Fibroblast of skin of scalp (primary cell): ENCODE measurements around the gene GLP2R. TPM values are rescaled to one million over a fixed set of nuclear protein-coding genes. Genes with fewer than 3 reads are reported as not detected.
"Not testable (repeated sequence)": the region's sequence is repeated elsewhere in the genome, so short reads cannot be mapped to it uniquely, and the experiment has no call there.

Experiments used
- DNase-seq: peaks from one replicate; pipeline ENCODE4 v3.0.0-alpha.2; 2013
- polyA plus RNA-seq, 2 experiments: library from polyadenylated mRNA; unstranded; fragments of 120-200 nt; gene quantifications; one replicate each; pipeline ENCODE4 v1.2.1, GENCODE V29; 2013; ENCODE audit not compliant: insufficient read length in 2 of 2

Gene GLP2R, protein sequence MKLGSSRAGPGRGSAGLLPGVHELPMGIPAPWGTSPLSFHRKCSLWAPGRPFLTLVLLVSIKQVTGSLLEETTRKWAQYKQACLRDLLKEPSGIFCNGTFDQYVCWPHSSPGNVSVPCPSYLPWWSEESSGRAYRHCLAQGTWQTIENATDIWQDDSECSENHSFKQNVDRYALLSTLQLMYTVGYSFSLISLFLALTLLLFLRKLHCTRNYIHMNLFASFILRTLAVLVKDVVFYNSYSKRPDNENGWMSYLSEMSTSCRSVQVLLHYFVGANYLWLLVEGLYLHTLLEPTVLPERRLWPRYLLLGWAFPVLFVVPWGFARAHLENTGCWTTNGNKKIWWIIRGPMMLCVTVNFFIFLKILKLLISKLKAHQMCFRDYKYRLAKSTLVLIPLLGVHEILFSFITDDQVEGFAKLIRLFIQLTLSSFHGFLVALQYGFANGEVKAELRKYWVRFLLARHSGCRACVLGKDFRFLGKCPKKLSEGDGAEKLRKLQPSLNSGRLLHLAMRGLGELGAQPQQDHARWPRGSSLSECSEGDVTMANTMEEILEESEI
- 0.10 TPM for polyA plus RNA-seq (2013, experiment 1 of 2; ENCODE audit: insufficient read length)
- not detected for polyA plus RNA-seq (2013, experiment 2 of 2; ENCODE audit: insufficient read length)

DNA sequence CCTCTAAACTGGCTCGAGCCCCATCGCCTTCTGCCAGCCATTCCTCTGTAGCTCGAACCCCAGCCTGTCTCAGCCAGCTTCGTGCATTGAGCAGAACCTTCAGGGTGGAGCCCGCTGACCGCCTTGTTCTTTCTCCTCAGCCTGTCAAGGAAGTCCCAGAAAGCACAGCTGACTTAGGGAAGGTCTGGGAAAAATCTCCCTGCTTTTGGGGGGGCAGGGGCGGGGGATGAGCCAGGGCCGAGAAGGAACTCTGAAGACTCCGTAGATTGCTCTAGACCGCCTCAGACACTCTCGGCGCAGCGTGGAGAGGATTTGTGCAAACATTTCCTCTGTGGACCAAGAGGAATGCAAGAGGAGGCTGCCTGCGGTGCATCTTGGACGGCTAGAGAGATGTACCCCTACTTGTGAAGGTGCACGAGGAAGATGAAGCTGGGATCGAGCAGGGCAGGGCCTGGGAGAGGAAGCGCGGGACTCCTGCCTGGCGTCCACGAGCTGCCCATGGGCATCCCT is at the start of gene GLP2R:
TSS of gene GLP2R (plus strand) at position 284 of the 510 bp plus-strand sequence. CDS start at position 424, 140 bp downstream.
- DNase-seq = no peak

DNA sequence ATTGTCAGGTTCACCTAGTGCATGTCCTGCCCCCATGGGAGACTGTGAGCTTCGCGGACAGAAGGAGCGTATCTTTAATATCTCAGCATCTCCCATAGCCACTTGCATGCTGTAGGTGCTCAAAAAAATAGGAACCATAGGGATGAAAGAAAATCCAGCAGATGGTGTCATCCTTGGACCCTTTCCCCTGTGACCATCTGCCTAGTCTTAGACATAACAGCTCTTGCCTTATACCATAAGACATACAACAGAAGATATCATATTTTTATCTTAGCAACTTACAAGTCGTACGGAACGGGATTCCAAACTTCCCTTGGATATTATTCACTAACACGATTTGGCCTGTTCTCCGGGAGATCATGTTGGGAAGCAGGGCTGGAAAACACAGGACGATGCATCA is 48.8 kb upstream of the GLP2R start:
- DNase-seq = no peak

DNA sequence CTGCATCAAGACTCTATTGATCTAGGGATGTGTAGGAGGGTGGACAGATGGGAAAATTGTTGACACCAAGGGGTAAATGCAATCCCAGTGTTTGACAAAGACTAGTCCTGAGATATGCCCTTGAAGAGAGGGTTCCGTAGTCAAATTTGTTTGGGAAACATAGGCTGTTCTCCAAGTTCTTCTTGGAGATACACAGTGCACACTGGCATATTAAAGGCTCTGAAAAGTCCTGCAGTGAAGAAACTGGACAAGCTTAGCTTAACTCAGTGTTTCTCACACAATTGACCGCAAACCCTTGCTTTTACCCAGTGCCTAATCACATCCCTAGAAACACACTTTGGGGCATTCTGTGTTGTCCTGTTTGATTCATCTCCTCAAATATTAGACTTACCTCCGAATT is 45.2 kb upstream of the GLP2R start:
- DNase-seq = no peak

DNA sequence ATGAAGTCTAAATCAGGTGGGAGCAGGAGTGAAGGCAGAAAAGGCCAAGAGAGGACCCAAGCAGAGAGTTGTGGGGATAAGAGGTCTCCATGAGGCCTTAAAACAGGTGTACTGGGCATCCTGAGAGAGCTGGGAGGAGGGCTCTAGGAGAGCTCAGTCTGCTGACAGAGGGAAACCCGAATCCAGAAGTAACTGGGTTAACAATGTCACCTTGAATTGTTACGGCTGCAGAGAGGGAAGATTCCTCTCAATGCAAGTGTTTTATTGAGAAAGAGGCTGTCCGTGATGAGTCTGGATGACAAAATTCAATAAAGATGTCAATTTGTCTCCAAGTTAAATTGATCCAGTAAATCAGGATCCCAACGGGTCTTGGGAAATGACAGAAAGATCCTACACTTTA is 42.7 kb upstream of the GLP2R start:
- no peak for DNase-seq

DNA sequence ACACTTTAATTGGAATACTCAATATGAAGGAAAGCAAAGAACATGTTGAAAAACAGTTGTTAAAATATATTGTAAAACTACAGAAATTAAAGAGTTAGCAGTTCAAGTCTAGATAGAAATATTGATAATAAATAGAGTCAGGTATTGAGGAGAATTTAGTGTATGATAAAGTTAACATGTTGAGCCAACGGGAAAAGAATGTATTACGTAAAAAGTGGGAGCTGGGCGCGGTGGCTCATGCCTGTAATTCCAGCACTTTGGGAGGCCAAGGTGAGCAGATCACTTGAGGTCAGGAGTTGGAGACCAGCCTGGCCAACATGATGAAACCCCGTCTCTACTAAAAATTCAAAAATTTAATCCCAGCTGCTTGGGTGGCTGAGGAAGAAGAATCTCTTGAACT is 42.3 kb upstream of the GLP2R start:
- DNase-seq = not testable (repeated sequence)

DNA sequence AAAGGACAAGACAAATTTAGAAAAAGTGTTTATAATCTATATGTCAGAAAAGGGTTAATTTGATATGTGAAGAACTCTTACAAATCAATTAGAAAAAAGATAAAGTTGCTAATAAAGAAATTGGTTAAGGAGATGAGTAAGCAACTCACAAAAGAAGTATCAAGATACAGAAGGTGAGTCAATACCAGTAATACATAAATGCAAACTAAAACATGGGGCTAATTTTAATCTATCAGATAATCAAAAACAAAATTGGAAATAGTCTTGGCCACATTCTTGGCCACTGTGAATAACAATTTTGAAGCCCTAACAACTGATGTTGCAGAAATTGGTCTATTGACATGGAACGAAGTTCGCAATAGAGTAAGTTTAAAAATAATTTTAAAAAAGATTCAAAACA is 41.2 kb upstream of the GLP2R start:
- DNase-seq = no peak

DNA sequence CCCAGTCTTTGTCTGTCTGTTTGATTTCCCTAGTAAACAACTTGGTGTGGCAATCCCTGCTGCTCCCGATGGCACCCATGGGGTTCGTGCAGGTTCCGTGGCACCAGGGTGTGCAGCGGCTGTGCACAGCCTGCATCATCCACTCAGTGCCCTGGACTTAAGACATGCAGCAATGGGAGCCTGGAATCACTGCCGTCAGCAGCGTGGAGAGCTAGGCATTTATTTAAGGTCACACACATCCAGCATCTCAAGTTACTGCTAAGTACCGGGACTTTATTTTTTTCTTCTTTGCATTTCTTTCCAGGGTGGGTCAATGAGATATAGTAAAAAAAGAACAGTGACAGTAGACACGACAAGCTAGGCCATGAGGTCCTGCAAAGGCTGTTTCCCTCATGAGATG is 37.1 kb upstream of the GLP2R start:
- no peak for DNase-seq

DNA sequence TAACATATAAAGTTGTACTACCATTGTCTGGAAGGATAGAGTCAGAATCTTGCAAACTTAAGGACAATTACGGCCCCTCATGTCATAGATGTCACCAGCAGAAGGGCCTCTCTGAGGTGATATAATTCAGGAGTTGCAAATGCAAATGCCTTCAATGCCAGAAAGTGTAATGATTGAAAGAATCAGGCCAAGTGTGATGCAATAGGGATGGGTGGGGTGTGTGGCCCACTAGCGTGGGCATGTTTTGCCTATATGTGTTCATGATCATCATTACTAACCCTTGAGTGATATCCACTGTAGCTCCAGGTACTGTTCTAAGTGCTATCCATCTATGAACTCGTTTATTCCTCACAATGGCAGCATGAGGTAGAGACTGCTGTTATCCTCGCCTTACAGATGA is 35.4 kb upstream of the GLP2R start:
- no peak for DNase-seq

DNA sequence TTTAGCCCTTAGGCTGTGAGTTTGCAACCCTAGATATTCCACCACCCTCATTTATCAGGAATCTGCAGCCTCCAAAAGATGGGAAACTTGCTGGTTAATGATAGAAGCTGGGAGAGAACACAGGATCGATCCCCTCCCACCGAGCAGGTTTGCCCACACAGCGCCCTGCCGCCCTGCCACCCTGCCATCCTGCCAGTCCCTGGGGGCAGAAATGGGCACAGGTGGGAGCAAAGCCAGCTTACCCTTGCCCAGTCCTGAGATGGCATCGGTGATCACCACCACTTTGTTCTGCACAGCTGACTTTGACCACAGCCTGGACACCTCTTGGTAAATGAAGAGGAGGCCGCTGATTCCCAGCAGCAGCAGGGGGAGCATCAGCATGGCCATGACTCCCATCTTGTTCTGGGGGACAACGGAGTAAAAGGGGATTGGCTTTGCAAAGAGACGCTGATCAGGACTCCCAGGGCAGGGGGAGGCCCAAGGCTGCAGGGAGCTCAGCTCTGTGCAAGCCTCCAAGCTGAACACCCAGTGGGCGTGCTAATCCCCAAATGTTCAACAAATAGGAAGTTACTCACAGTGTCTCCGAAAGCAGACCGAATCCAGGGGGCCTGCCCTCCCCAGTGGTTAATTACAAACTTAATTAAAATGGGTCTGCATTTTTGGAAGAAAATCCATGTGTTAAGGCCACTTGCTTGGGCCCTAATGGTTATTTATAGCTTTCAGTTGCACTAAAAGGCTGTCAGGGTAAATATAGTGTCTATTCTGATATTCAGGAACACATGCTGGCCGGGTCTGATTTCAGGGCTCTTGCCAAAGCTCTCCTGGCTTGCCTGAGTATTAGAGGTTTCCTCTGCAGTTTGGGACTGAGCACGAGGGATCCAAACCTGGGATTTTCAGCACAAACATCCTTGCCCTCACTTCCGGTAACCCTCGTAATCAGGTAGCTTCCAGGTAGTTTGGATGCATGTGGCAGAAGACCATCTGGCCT is 34.5 kb upstream of the GLP2R start, which contains the start of gene DHRS7C:
TSS of gene DHRS7C (minus strand) at position 704 of the 988 bp plus-strand sequence. CDS start at position 396, 308 bp downstream.
- DNase-seq = no peak

DNA sequence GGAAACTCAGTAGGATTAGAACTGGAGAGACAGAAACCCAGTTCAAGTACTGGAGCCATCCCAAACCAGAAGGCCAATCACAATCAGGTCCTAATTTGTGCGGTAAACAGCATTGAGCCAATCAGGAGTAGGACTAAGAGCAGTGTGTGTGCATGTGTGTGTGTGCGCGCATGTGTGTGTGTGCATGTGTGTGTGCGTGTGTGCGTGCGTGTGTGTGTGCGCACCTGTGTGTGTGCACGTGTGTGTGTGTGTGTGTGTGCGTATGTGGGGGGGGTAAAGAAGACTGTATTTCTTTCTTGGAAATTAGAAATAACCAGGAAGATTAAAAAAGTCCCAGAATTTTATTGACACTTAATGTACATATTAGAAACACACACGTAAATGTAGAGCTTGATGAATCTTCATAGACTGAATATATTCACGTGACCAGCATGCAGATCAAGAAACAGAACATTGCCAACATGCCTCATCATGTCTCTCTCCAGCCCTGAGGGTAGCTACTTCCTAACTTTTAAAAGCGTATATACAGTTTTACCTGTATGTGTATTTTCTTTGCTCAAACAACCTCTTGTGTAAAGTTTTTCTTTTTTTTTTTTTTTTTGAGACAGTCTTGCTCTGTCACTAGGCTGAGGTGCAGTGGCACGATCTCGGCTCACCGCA is 33.4 kb upstream of the GLP2R start:
- no peak for DNase-seq

DNA sequence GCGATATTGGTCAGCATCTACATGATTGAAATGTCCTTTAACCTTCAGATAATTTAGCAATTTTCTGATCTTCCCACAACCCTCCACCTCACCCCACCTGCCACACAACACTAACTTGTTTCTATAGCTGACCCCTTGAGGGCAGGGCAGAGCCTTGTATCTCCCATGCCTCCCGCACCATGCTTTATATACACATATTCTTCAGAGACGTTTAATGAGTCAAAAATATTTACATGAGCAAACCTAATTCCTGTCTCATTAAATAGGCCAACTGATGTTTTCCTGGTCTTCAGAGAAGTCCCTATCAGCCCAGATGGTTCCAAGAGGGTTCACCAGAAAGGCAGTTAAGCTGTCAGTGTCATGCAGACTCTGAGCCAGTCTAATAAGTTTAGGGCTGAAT is 27.7 kb upstream of the GLP2R start:
- no peak for DNase-seq

DNA sequence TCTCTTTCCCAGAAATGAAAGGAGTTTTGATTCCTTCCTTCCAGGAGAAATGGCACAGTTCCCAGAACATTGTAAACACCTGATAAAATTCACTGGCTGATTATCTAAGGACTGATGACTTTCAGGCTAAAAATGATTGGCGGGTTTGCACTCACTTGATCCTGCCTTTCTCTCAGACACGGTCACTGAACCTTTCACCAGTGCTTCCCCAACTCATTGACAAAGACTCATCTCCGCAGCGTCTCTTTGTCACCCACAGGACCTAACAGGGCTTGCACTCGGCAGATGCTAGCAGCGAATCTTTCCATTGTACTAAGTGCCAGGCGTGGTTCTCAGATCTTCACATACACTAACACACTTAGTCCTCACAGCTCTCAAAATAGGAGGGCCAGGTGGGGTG is 27.0 kb upstream of the GLP2R start:
- no peak for DNase-seq

DNA sequence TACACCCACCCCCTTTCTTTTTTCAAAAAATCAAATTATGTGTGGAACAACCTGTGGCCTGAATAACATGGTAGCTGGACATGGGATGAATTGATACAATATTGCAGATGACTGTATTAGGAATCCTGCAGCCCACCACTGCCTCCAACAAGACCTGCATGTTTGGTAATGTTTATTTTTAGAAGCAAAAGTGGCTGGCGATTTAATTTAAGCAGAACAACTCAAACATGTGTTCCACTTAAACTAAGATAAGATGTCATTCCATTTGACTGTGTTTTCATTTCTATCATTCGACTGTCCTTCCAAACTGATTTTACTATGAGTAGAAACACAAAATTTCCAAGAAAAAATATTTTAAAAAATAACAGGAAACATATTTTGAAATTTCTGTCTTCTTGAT is 24.2 kb upstream of the GLP2R start:
- no peak for DNase-seq

DNA sequence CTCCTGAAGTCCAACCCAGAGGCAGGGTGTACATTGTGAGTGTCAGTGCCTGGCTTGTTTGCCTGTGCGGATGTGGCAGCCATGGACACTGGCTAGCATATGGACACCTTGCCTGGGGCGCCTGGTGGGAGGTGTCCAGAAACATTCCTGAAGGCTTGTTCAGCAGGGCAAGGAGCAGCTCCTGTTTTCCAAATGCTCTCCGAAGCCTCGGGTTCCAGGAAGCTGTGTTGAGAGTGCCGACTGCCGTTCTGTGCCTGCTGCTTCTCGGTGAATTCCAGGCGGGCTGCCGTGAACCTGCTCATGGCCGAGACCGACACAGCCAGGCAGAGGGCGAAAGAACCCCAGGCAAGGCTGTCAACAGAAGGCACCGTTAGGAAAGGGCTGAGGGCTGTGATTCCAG is 23.4 kb upstream of the GLP2R start:
- DNase-seq = peak; percentile 20

DNA sequence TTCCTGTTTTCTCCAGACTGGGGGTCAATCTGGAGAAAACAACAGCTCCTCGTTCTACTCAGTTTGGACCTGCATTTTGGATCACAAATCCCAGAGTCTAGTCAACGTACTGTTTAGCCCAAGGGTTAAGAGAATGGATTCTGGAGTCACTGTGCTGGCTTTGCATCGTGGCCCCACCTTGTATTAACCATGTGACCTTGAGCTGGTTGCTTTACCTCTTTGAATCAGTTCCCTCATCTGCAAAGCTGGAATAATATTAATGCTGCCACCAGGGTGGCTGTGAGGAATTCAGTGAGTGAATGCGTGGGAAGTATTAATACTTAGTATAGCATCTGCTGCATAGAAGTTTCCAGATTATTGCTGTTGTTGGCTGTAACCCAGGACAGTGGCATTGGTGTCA is 23.0 kb upstream of the GLP2R start:
- DNase-seq = no peak

DNA sequence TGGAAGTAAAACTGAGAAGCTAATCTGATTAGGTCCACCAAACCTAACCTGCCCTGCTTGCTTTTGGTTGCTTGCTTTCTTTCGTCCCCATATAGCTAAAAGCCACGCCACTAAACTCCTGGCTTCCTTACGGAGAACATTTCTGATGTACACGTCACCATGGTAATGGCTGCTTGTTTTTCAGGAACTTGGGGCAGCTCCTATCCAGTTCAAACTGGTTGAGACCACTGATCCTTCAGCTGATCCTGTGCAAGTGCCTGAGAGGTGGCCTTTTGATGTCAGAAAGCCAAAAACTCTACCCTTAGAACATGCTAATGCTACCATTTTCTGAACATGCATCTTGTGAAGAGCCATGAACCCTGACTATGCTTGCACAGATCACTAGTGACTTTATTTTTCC is 20.0 kb upstream of the GLP2R start:
- no peak for DNase-seq

DNA sequence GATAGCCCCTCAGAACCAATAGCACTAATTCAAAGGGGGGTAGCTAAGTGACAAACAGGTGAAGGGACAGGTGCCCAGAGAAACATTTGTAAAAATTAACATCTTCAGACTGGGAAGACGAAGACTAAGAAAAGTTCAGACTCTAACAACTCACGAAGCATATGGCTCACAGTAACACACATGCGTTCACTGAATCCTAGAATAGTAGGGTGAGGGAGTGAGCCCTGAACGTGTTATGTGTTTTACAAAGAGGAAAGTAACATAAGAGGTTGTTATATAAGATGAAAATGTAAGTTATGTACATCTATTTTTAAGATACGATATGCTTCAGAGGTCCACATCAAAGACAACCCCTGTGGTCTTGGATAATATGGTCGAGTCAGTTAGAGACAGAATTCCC is 19.0 kb upstream of the GLP2R start:
- DNase-seq = no peak

DNA sequence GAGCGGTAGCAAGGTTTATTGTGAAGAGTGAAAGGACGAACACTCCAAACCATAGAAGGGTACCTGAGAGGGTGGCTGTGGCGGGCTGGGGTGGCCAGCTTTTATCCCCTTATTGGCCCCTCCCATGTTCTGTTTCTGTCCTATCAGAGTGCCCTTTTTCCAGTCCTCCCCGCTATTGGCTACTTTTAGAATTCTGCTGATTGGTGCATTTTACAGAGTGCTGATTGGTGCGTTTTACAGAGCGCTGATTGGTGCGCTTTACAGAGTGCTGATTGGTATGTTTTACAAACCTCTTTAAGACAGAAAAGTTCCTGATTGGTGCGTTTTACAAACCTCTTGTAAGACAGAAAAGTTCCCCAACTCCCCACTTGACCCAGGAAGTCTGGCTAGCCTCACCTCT is 16.3 kb upstream of the GLP2R start:
- DNase-seq = no peak

DNA sequence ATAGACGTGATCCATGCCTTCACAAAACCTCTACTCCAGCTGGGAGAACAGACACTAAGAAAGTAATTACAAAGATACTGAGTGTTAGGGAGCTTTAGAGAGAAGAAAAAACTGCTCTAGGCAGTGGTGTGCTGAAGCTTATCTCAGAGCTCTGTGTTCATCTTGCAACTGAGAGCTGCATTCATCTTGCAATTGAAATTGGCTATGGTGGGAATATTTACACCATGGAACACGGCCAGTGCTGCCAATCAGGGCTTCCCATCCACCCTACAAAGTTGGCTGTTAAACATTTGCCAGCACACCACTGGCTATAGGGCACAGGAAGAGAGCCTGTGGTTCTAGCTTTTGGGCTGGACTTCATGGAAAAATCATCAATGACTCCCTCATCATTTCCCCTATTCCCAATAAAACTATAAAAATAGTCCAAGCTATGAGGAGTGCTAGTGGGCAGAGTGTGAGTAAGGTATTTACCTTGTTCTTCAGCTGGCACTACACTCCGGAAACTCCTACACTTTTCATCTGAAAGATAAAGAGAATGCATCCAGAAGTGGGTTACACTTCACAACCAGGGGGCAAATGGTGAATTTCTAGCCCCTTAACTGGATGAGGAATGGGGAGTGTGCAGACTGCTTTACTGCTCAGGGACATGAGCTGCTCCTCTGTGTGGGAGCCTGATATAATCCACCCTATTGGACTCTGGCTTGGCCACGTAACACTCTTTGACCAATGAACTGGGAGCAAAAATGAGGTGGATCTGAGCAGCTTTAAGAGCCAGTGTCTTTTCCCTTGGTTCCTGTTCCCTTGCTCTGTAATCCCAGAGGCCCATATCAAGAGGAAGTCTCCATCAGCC is 15.4 kb upstream of the GLP2R start:
- DNase-seq = no peak

DNA sequence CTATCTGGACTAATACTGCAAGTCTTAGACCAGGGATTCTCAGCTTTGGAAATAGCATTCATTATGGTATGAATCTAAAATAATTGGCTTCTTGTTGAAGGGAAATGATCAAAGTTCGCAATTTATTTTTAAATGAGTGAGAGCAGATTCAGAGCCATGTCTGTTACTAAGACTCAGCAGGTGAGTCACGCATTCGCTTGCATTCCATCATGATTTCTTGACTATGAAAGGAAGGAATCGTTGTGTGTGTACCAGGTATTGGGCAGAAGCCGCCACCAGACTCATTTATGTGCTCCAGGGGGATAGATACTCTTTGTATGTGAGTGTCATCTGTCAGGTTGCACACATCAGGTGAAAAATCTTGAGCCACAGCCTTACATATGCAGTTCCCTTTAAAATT is 14.6 kb upstream of the GLP2R start:
- no peak for DNase-seq

DNA sequence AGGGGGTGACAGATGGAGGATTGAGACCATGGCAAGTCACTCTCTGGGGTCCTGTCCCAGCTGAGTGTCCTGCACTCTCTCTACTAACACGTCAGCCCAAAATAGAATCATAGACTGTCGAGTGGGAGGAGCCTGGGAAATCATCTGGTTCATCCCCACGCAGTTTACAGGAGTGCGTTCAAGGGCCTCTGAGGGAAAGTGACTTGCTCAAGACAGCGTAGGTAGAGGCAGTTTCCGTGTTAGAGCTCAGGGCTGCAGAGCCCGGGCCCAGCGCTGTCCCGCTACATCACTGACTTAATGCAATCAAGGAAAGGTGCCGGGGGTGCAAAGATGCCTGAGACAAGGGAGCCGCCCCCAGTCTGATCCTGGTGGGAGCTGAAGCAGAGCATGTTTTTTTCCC is 14.2 kb upstream of the GLP2R start:
- DNase-seq = no peak
